HT1080 (cell line): ENCODE data around the gene APMAP. TPM values are rescaled to one million over a fixed set of nuclear protein-coding genes. Genes with fewer than 3 reads are reported as not detected.
"Not testable (repeated sequence)": the region's sequence is repeated elsewhere in the genome, so short reads cannot be mapped to it uniquely, and the experiment has no call there.

Experiments
- DNase-seq: peaks from one replicate; pipeline ENCODE4 v3.0.0-alpha.2; 2015; ENCODE audit warnings: low read depth
- total RNA-seq: library from RNA; depleted of rRNA; stranded (reverse); fragments of >200 nt; shearing (Covaris generic); gene quantifications from 2 replicates; pipeline ENCODE4 v1.2.3, GENCODE V29; 2014

The APMAP gene
- total RNA-seq, 1 experiment from 2014 or later: 180 TPM

DNA sequence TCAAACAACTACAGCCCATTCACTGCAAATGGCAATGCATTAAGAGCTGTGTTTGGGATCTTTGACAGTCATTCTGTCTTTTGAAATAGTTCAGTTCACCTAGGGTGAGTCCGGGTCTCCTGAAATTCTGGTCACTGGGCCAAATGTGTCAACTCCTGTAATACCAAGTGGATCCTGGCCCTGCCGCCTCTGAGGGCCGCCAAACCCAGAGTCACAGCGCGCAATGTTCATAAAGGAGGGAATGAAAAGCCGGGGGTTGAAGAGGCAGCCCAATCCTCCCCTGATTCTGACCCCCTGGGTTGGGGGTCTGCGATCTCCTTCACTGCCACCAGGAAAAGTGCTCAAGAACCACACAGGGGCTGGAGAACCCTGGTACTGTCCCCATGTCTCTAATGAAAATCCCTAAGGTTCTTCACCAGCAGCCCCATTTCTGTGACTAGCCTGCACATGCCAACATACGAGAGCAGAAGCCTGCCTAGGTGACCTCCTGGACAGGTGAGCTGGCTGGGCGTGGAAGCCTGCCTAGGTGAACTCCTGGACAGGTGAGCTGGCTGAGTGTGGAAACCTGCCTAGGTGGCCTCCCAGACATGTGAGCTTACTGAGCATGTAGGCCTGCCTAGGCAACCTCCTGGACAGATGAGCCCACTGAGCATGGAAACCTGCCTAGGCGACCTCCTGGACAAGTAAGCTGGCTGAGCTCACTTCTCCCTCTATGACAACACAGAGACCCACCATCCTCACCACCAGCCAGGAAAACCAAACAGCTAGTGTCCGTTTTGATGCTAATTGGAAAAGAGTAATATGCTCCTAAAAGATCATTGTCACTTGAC is 16.1 kb upstream of the APMAP start:
- no peak for DNase-seq

DNA sequence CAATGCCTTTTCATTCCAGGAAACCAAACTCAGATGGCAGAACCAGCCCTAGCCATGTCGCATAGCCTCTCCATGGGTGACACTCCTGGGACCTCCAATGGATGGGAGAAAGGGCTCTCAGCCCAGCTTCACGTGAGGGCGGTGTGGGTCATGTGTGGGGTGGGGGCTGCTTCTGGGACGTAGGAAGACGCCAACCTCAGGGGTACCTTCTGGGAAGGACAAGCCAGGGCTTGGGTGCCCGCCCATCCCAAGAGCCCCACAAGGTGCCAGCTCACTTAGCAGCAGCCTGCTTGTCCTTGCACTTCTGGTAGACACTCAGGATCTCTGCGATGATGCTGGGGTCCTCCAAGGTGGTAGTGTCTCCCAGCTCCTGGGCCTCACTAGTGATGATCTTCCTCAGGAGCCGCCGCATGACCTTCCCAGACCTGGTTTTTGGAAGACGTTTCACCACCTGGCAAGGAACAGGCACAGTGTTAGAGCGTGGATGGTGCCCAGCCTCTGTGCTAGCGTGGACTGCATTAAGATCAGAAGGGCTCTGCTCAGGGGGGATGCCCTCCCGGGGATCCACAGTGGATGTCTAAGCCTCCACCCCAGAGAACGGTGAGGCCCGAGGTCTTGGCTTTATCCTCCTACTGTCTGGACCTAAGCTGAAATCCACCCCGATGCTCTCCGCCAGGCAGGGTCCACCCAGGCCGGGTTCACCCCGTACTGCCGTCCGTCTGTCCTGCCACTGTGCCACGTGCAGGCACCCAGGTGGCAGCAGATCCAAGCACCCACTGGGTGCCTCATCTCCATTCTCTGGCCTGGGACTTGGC is 15.1 kb upstream of the APMAP start:
- DNase-seq: no peak

DNA sequence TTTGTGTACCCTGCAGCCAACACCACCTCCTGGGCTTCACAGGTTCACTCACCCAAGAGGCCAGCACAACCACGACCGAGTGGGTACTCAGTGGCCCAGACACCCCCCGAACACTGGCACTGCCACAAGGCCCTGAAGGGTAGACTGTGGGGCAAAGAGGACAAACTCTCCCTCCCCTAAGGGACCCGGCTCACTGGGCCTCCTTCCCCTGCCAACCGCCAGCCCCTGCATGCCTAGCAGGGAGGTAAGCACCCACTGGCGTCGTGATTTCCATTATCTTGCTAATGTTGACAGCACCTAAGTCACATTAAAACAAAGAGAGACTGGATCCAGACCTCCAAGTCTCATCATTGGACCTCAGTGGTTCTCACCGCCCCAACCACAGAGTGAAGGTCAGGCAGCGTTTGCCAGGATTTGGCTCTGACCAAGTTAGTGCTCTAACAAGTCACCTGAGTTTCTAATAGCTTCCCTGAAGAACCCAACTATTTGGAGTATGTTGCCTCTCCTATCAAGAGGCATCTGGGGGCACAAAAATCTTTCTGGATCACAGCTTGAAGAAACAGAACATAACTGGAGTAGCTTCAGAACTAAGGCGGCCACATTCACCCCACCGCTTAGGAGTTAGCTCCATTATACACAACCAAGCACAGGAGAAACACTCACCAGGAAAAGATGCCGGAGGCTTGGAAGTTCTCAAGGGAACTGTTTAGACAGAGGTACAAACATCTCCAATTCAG is 14.0 kb upstream of the APMAP start:
- no peak for DNase-seq

DNA sequence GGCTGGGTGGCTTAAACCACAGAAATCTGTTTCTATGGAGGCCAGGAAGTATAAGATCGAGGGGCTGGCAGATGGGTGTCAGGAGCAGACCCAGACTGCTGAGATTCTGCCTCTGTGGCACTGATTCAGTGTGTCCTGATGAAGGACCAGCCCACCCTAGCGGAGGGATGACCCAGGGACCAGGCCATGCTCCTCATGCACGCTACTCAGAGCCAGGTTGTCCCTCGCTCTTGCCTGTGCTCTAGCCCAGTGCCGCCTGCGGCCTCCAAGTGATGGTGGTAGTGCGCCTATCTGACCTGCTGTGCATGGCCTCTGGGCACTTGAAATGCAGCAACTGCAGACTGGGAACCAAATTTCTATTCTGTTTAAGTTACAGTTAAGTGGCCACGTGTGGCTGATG is 13.1 kb upstream of the APMAP start:
- no peak for DNase-seq

DNA sequence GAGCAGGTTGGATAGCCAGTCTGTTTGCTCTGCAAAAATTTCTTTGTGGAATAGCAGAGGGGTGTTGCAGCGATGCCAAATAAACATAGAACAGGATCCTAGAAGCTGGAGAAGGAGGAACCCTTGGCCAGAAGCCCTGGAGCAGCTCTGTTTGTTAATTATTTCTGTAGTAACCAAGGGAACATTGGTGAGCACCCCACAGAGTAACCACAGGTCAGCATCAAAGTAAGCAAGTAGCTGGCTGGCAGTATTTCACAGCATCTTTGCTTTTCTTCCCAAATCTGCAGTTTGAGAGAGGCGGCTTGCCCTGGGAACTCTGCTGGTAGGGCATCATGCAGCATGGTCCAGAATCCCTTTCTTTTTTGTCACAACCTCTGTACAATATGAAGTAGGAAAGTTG is 12.7 kb upstream of the APMAP start:
- no peak for DNase-seq

DNA sequence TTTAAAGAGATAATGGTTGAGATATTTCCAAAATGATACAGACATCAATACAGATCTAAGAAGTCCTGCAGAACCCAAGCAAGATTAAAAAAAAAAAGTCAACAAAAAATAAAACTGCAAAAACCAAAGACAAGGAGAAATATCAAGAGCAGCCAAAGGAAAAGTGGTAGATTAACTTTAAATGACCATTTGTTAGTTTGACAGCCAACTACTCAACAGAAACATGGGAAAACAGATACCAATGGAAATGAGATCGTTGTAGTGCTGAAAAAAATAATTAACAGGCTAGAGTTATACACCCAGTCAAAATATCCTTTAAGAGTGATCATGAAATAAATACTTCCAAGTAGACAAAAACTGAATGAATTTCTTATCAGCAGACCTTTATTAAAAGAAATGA is 10.5 kb upstream of the APMAP start:
- DNase-seq: no peak

DNA sequence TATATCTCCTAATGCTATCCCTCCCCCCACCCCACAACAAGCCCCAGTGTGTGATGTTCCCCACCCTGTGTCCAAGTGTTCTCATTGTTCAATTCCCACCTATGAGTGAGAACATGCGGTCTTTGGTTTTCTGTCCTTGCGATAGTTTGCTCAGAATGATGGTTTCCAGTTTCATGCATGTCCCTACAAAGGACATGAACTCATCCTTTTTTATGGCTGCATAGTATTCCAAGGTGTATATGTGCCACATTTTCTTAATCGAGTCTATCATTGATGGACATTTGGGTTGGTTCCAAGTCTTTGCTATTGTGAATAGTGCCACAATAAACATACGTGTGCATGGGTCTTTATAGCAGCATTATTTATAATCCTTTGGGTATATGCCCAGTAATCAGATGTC is 8.8 kb upstream of the APMAP start:
- not testable (repeated sequence) for DNase-seq

DNA sequence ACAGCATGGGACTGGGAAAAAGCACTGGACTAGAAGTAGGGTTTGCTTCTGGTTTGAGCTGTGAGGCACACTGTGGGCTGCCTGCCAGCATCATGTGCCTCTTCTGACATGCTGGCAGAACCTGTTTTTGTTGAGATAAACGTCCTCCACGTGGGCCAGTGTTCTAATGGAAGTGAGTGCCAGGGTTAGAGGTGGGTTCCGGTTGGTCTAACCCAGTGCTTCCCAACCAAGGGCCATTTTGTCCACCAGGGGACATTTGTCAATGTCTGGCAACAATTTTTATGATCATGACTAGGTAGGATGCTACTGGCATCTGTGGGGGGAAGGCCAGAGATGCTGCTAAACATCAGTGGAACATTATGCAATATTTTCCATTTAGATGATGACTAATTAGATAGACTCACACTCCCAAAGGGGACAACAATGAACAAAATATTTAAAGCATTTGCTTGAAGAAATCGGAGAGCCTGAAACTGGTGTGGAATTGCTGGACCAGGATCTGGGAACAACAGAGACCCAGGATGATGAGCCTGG is 7.8 kb upstream of the APMAP start:
- peak; percentile 64 for DNase-seq

DNA sequence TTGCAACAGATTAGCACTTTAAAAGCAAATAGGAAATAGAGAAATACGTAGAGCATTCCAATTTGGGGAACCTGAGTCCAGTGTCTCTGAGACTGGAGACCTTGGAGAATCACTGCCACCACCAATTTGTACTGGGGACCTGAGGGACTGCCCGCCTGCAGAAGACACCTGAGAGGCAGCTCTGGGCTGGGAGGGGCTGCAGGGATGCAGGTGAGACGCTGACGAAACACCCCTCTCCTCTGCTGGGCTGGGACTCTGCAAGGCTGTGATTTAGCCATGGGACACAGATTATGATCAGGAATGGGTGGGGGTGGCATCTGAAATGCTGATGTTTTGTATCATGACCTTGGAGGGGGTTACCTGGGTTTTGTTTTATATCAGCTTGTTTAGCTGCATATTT is 7.0 kb upstream of the APMAP start:
- DNase-seq: no peak

DNA sequence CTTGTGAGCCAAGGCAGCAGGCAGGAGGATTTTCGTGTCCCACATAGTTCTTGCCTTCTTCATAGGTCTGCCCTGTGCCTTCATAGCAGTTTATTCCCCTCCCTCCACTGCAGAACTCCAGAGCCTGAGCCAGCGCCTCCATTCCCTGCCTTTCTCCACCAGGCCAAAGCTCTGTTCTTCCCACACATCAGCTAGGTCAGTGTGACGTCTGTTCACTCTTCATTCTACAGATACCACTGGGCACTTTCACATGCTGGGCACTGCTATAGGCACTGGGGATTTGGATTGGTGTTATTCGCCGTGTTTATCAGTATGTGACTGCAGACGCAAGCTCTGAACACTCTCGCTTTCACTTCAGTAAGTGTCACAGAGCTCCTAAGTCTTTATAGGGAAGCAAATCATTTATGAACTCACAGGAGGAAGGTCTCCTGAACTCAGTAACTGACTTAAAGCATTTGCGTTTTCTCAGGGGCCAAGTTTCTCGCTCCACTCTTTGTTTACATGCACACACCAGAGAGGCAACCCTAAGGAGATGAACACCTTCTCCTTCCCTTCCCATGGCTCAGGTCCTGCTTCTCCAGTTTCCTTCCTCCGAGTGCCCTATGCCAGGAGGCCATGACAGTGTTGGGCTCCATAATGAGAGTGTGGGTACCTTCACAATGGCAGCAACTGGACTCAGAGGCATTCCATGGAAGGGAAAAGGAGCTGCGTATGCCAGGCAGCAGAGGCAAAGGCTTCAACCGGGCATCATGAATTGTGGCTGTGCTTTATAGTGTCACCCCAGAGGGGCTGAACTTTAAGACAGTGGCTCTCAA is 6.3 kb upstream of the APMAP start:
- no peak for DNase-seq

DNA sequence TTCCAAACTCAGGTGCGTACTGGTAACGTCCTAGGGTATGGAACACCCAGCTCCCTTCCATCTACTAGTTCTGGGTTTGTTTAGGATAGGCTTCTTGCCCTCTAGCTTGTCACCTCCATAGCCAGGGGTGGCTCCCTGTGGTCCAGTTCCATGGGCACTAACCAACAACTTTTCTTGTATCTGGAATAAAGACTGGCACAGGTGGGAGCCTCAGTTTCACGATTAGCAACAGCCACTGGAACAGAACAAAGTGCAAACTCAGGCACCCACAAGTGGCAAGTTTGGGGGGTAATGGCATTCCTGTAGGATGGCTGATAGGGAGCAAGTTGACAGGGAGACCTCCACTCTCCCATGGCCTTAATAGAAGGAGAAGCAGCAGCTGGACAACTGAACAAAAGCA is 5.6 kb upstream of the APMAP start:
- no peak for DNase-seq

DNA sequence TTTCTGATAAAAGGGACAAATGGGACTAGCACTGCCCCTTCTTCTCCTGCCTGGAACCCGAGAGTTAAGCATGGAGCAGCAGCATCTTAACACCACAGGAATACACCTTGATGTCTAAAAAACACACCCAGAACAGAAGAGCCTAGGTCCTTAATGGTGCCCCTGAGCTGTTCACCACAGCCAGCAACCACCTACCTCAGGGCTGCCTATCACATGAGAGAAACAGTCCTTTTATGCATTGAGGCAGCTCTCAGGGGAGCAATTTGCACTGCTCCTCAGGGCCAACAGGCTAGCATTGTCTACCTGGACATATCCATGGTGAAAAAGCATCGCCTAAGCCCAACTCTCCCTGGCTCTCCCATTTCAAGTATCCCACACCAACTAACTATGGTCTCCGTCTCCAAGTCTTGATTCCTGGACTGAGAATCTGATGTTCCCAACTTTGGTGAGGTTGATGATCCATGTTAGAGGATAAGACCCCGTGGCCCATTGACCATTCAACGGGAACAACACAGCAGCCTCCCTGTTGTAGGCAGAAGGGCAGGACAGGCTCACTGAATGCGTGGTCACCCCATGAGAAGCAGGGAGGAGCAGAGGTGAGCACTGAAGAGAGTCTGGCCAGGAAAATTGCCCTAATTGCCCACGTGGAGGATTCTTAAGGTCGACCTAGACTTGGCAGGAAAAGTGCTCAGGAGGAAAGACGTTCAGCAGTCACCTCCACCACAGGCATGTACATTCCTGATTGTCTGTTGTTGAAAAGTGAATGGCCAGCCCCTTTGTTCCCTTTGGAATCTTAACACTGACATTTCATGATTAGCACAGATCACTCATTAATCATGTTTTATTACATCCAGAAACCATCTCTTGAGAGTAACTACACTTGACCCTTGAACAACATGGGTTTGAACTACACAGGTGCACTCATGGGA is 4.2 kb upstream of the APMAP start:
- no peak for DNase-seq

DNA sequence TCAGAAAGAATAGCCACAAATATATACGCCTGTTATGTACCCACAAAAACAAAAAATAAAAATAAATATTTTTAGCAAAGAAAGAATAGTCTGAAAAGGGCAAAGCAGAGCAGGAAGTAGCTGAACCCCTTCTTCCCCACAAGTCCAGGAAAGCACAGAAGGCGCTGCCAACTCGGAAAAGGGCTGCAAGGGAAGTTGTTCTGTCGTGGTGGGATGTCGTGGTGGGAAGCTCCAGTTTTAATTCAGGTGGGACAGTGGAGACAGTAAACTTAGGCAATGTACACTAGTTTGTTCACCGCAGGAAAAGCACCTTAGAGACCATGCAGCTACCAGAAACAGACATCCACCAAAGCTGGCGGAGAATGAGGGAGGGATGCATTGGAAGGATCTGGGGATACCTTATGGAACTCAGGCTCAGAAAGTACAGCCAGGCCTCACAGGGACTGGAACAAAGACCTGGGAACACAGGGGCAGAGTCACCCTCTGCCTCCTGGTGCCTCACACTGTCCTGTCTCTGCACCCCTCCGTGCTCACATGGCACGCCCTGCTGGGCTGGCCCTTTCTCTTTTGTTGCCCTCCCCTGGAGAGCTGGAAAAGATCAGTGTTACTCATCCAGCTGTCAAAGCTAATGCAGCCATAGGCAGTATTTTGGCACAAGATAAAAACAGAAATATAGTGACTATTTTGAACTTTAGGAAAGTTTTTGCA is 3.3 kb upstream of the APMAP start:
- peak; percentile 23 for DNase-seq

DNA sequence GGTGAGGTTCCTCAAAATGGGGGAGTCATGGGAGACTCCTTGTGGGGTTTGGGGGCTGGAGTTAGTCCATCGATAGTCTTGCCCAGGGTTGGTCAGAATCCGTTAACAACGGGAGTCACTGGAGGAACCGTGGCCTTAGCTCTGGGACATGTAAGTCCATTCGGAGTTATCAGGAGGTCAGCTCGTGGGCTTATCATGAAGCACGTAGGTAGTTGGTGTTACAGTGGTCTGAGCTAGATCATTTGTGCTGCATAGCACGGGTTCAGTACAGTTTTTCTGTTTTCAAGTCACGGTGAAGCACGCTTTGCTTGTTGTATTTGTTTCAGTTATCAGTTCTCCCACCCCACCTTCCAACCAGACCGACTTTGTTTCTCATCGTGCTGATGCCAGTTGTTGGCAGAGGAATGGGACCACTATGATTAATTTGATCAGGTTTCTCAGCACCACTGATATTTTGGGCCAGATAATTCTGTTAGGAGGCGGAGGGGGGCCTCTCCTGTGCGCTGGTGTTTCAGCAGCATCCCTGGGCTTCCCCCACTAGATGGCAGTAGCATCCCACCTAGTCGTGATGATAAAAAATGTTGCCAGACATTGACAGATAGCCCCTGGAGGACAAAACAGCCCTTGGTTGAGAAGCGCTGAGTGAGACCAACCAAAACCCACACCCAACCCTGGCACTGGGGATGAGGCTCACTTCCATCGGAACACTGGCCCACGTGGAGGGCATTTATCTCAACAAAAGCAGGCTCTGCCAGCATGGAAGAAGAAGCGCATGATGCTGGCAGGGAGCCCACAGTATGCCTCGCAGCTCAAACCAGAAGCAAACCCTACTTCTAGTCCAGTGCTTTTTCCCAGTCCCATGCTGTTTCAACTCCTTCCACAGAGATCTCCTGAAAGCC is 2.2 kb upstream of the APMAP start:
- DNase-seq: peak; percentile 70

DNA sequence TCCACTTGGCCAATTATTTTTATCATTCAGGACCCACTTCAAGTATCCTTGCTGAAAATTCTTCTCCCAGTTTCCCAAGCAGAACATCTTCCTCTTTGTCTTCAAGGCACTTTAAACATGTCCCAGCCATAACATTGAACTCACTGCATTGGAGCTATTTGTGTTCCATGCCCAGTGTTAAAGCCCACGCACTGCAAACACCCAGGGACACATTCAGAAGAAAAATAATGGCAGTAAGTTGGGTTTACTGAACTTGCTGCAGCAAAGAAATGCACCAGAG is 1.6 kb upstream of the APMAP start:
- no peak for DNase-seq

DNA sequence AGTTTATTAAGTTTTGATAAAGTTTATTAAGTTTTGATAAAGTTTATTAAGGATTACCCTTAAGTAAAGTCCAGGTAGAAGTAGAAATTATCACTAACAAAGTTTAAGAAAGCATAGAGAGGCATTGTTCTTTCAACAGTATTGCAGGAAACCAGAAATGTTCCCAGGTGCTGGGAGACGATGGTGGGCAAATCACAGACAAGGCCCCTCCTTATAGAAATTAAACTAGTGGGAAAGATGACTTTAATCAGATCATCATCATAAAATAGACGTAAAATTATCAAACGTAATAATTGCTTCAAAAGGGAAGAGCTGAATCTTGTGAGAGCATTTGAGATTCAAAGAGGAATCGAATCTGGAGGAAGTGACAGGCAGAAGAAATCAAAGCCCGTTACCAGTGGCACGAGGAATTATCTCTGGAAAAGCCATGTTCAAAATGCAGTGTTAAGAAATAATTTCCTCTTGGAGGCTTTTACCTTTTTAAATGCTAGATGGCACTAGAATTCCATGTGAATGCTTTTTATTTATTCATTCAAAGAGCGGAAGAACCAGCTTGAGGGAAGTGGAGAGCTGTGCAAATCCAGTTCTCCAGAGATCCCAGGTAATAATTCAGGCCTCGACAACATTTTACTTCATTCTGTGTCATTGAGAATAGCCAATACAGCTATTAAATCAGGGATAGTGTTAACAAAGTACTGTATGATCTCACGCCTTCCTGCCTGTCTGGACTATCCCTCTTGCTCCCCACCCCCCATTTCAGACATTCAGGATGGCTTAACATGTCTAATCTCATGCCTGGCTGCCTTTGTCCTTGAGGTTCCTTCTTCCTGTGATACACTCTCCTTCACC is 1.0 kb upstream of the APMAP start:
- peak; percentile 65 for DNase-seq

DNA sequence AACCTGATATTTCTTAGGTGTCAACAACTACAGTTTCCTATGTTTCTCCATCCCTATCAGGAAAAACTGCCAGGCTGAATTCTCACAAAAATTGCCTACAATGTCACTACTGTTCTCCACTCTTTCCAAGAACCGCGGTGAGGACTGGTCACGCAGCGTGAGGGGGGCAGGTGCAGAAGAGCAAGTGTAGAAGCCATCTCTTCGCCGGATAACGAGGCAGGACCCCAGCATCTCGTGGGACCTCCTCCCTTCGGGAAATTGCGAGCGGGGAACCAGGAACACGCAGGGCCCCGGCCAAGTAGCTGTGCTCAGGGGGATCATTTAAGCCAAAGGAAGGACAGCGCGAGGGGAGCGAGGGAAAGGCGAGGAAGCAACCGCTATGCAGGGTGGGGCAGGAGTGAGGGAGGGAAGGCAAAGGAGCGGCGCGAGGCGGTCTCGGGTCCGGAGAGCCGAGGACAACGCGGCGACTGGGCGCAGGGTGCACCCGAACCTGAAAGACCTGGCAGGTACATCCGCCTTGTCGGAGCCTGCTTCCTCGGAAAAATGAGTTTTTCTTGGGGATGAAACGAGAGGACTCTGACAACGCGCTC is 559 bp downstream of the APMAP start:
- peak; percentile 18 for DNase-seq
